Sigmoid colon (tissue), 7 donors: ENCODE results near the gene CTNNBL1. TPM values are rescaled to one million over a fixed set of nuclear protein-coding genes. Genes with fewer than 3 reads are reported as not detected.

Experiments
- DNase-seq: peaks from one replicate; pipeline ENCODE4 v3.0.0-alpha.2; 2019
- H3K27ac ChIP-seq, 4 donors: fragments of 200-600 bp; sonication (generic); one replicate each; pipeline ENCODE4 v1.5.1; 2016 to 2019; ENCODE audit warnings: mild to moderate bottlenecking in 1 of 4
- H3K27me3 ChIP-seq, 3 donors: fragments of 200-600 bp; sonication (generic); one replicate each; pipeline ENCODE4 v1.5.1; 2019; ENCODE audit warnings: mild to moderate bottlenecking in 1 of 3
- H3K36me3 ChIP-seq, 4 donors: fragments of 200-600 bp; sonication (generic); one replicate each; pipeline ENCODE4 v1.5.1; 2016 to 2019
- H3K4me1 ChIP-seq, 4 donors: fragments of 200-600 bp; sonication (generic); one replicate each; pipeline ENCODE4 v1.5.1; 2017 to 2019
- H3K4me3 ChIP-seq, 4 donors: fragments of 200-600 bp; sonication (generic); one replicate each; pipeline ENCODE4 v1.5.1; 2017 to 2019; ENCODE audit warnings: mild to moderate bottlenecking in 2 of 4, moderate library complexity in 1 of 4
- H3K9me3 ChIP-seq, 4 donors: fragments of 200-600 bp in 3 of 4; sonication (generic) in 3 of 4; one replicate each; pipeline versions ENCODE4 v1.5.1 to v1.6.1; 2013 to 2019
- CTCF ChIP-seq, 4 experiments: fragments of 450-650 bp in 3 of 4; fragments of 200-600 bp in 1 of 4; IDR thresholded peaks; one replicate each; pipeline ENCODE4 v1.5.1; 2016 to 2019; ENCODE audit warnings: antibody characterized with exemption in 4 of 4, mild to moderate bottlenecking in 3 of 4, moderate library complexity in 2 of 4
- EP300 ChIP-seq, 4 donors: sonication (generic); formaldehyde crosslinking; IDR thresholded peaks; one replicate each; pipeline ENCODE4 v1.6.1; 2017; ENCODE audit warnings: antibody characterized with exemption in 4 of 4
- POLR2A ChIP-seq, 2 donors: fragments of 450-650 bp; IDR thresholded peaks; one replicate each; pipeline ENCODE4 v1.6.1; 2016; ENCODE audit warnings: antibody characterized with exemption in 2 of 2, mild to moderate bottlenecking in 2 of 2, moderate library complexity in 2 of 2
- POLR2AphosphoS5 ChIP-seq, 4 donors: sonication (generic); formaldehyde crosslinking; IDR thresholded peaks; one replicate each; pipeline ENCODE4 v1.6.1; 2017; ENCODE audit warnings: antibody characterized with exemption in 4 of 4
- WGBS, 2 donors: extraction: QIAGEN DNeasy Blood & Tissue Kit; methylation state at CpG; one replicate each; pipeline ENCODE4 v1.1.7; 2013; 5-methylcytosine and 5-hydroxymethylcytosine counted together
- intact Hi-C: fragments of 100-400 bp; cut with DNase I; formaldehyde crosslinking; loops from one replicate; pipeline ENCODE4 v1.15.1; 2023
- polyA plus RNA-seq, 3 donors: library from polyadenylated mRNA; stranded (reverse); fragments of 200-250 nt; gene quantifications; one replicate each; pipeline ENCODE4 v1.2.3, GENCODE V29; 2013
- total RNA-seq, 4 donors: library from RNA; depleted of rRNA; stranded (reverse); fragments of >200 nt; gene quantifications; one replicate each; pipeline ENCODE4 v1.1.0, GENCODE V29; 2016
- donor health status: healthy with polysubstance abuse.
- donor health status: Bipolar disorder and iron deficiency.
- donor health status: healthy.

Gene CTNNBL1
- total and polyA plus RNA-seq, 7 donors, result 27.3 to 47.9 (median 34.8) TPM

GRCh38 chr20:37837924-37838323, 144.1 kb downstream of the CTNNBL1 start:
- TF ChIP-seq EP300 (IDR thresholded peaks at IDR 0.05), result no peak
- no peak for TF ChIP-seq POLR2A (IDR thresholded peaks at IDR 0.05)
- TF ChIP-seq POLR2AphosphoS5 (IDR thresholded peaks at IDR 0.05), result no peak
- no peak for TF ChIP-seq CTCF (IDR thresholded peaks at IDR 0.05)
- H3K36me3 ChIP-seq, result peaks cover 0 to 30% (median 11%) of the 10 kb centered on the region in 4 donors
- no peak for DNase-seq
- no peaks in the 10 kb centered on the region for H3K9me3 ChIP-seq
- no peaks in the 10 kb centered on the region for H3K4me1 ChIP-seq
- no peak overlapping the region for H3K4me3 ChIP-seq
- intact Hi-C loops, result no loop called here
- no peak overlapping the region for H3K27ac ChIP-seq
- no peaks in the 10 kb centered on the region for H3K27me3 ChIP-seq
- WGBS, 2 donors, result 88 to 96% methylated on average over 8 of the region's 8 CpGs

- TF ChIP-seq CTCF (IDR thresholded peaks at IDR 0.05) (no peak), POLR2AphosphoS5 (IDR thresholded peaks at IDR 0.05) (no peak), EP300 (IDR thresholded peaks at IDR 0.05) (no peak)
- H3K9me3 ChIP-seq, result no peaks in the 10 kb centered on the region
- 88 to 93% methylated on average over 6 of the region's 6 CpGs for WGBS, 2 donors
- H3K4me3 ChIP-seq, result no peak overlapping the region
- DNase-seq, result no peak
- intact Hi-C loops, result no loop called here
- H3K27me3 ChIP-seq, result no peaks in the 10 kb centered on the region
- H3K27ac ChIP-seq, result no peak overlapping the region
- H3K36me3 ChIP-seq, result peaks cover 0 to 34% (median 14%) of the 10 kb centered on the region in 4 donors
- H3K4me1 ChIP-seq, result no peaks in the 10 kb centered on the region
Observed at GRCh38 chr20:37838769-37839431, 145.1 kb downstream of the CTNNBL1 start.

GRCh38 chr20:37839432-37839827, 145.6 kb downstream of the CTNNBL1 start:
- DNase-seq, result no peak
- WGBS, 2 donors, result 89 to 94% methylated on average over 3 of the region's 3 CpGs
- no peak overlapping the region for H3K27ac ChIP-seq
- intact Hi-C loops, result no loop called here
- TF ChIP-seq CTCF (IDR thresholded peaks at IDR 0.05), result no peak
- no peak for TF ChIP-seq POLR2AphosphoS5 (IDR thresholded peaks at IDR 0.05)
- no peak for TF ChIP-seq EP300 (IDR thresholded peaks at IDR 0.05)
- no peak for TF ChIP-seq POLR2A (IDR thresholded peaks at IDR 0.05)
- peaks cover 0 to 39% (median 14%) of the 10 kb centered on the region in 4 donors for H3K36me3 ChIP-seq
- H3K27me3 ChIP-seq, result no peaks in the 10 kb centered on the region
- H3K4me1 ChIP-seq, result no peaks in the 10 kb centered on the region
- no peaks in the 10 kb centered on the region for H3K9me3 ChIP-seq
- no peak overlapping the region for H3K4me3 ChIP-seq

- Histone ChIP-seq H3K4me1 (no peaks in the 10 kb centered on the region), H3K27ac (no peak overlapping the region), H3K27me3 (no peaks in the 10 kb centered on the region), H3K9me3 (no peaks in the 10 kb centered on the region), H3K36me3 (peaks cover 0 to 41% (median 14%) of the 10 kb centered on the region in 4 donors), H3K4me3 (no peak overlapping the region)
- DNase-seq, result no peak
- TF ChIP-seq POLR2AphosphoS5 (IDR thresholded peaks at IDR 0.05) (no peak), CTCF (IDR thresholded peaks at IDR 0.05) (no peak), POLR2A (IDR thresholded peaks at IDR 0.05) (no peak), EP300 (IDR thresholded peaks at IDR 0.05) (no peak)
- intact Hi-C loops, result no loop called here
- 94 to 96% methylated on average over 7 of the region's 7 CpGs for WGBS, 2 donors
Observed at GRCh38 chr20:37839955-37840354, 146.1 kb downstream of the CTNNBL1 start.

GRCh38 chr20:37841389-37841788, 147.6 kb downstream of the CTNNBL1 start:
- Histone ChIP-seq H3K27me3 (no peaks in the 10 kb centered on the region), H3K36me3 (peaks cover 0 to 51% (median 14%) of the 10 kb centered on the region in 4 donors), H3K4me1 (no peaks in the 10 kb centered on the region), H3K9me3 (no peaks in the 10 kb centered on the region), H3K27ac (no peak overlapping the region), H3K4me3 (no peak overlapping the region)
- intact Hi-C loops, result no loop called here
- no peak for DNase-seq
- TF ChIP-seq POLR2AphosphoS5 (IDR thresholded peaks at IDR 0.05) (no peak), POLR2A (IDR thresholded peaks at IDR 0.05) (no peak), EP300 (IDR thresholded peaks at IDR 0.05) (no peak), CTCF (IDR thresholded peaks at IDR 0.05) (no peak)
